Activated CD4-positive, alpha-beta T cell treated with anti-CD3 and anti-CD28 coated beads for 4 hours (primary cell): Measurements from ENCODE around the gene DMRT2.

ENCODE experiments used
- DNase-seq, 2 donors: peaks; one replicate each; pipeline ENCODE4 v3.0.0-alpha.2; 2020

Gene DMRT2

DNA sequence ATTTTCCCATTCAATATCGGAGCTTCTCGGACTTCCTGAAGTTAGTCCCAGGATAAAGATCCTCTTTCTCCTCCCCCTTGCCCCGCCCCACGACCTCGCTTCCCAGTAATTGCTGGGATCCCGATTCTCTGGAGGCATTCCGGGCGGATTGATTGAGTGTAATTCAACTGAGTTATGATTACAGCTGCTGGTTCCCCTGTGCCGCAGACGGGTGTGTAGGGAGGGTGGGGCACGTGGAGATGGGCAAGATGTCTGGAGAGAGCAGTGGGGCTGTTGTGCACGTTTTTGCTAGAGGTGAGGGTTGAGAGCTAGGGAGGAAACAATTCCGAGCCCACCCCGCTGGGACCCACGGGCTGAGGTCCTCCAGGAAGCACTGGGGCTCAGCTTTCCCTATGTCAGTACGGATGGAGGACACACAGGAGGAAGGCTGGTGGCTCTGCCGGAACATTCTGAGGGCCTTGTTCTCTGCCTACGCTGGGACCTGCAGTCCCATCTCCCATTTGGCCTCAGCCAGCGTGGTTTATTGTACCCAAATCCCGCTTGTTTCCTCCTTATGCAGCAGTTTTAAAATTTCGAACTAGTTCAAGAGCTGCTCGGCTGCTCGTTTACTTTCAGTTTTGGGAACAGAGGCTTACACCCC, 2.4 kb upstream of the DMRT2 start:
- DNase-seq: no peak

DNA sequence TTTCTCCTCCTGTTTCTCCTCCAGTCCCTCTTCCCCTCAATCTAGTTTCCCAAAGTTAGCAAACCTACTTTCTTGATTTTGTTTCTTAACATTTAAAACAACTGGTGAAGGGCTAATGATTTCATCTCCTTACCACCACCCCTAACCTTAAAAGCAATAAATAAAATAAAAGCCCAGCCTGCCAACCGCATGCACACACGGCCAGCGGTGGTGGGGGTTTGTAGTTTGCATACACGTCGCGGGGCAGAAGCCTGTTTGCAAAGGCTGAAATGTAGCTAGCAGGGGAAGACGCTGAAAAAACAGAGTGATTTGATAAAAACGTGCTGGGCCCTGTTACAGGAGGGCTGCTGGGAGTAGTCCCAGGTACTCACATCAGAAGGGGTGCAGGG, 1.9 kb upstream of the DMRT2 start:
- no peak for DNase-seq

DNA sequence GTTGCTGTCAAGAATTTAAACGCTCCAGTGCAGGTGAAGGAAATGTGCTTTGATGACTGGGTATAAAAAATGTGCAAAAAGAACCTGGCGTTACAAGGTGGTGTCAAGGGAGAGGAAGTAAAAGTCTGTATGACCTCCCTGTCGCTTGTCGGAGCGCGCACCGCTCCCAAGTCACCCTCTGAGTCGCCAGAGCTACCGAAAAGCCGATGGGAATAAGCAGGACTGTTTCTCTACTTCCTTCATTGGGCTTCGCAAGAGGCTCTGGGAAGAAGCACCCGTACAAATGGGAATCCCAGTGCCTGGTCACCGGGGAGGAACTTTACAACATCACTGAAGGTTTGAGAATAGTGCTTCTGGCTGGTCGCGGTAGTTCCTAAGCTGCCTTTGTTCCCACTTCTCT, 1.3 kb upstream of the DMRT2 start:
- DNase-seq: no peak

- DNase-seq: no peak
Observed at GRCh38 chr9:1049641-1050040, 516 bp upstream of the DMRT2 start.

DNA sequence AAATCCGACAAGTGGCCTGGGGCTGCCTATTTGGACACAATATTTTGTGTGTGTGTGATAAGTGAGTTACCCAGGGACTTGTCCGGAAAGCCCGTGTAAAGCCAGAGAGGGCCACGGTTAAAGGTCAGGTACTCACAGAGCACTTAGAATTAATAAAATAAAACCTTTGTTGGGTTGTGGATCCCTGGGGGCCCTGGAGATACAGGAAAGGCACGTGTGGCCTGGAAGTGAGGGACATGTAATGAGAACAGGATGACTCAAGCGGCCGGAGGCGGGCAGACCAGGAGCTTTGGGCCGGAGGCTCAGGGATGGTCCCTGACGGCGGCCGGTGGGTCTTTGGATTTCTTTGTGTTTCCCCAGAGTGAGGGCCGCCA, 1.0 kb downstream of the DMRT2 start:
- no peak for DNase-seq

DNA sequence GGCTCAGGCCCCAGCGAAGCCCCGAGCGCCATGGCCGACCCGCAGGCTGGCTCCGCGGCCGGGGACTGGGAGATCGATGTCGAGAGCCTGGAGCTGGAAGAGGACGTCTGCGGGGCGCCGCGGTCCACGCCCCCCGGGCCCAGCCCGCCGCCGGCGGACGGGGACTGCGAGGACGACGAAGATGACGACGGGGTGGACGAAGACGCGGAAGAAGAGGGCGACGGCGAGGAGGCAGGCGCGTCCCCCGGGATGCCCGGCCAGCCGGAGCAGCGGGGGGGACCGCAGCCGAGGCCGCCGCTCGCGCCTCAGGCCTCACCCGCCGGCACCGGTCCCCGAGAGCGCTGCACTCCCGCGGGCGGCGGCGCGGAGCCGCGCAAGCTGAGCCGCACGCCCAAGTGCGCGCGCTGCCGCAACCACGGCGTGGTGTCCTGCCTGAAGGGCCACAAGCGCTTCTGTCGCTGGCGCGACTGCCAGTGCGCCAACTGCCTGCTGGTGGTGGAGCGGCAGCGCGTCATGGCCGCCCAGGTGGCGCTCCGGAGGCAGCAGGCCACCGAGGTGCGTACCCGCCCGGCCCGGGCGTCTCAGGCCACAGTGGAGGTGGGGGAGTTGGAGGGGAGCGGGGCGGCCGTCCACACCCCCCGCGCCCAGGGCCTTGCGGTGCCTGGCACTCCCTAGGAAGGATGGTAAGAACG, 1.6 kb downstream of the DMRT2 start:
- no peak for DNase-seq

GRCh38 chr9:1052365-1053281, 2.5 kb downstream of the DMRT2 start:
- DNase-seq: no peak

DNA sequence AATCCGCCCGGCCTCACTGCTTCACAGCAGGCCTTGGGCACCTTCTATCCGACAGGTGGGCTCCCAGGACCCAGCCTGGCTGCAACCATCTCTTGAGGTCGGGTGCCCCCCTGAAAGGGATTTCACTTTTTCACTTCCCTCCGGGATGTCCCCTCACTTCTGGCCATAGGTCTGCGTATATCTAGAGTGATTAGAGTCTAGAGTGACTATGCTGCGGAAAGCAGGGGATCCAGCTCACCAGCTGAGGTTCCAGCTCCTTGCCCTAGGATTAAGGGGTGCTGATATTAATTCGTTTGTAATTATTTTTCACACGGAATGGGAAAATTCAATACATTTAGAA, 3.1 kb downstream of the DMRT2 start:
- DNase-seq: no peak

- no peak for DNase-seq
Observed at GRCh38 chr9:1053986-1054425, 3.8 kb downstream of the DMRT2 start.

DNA sequence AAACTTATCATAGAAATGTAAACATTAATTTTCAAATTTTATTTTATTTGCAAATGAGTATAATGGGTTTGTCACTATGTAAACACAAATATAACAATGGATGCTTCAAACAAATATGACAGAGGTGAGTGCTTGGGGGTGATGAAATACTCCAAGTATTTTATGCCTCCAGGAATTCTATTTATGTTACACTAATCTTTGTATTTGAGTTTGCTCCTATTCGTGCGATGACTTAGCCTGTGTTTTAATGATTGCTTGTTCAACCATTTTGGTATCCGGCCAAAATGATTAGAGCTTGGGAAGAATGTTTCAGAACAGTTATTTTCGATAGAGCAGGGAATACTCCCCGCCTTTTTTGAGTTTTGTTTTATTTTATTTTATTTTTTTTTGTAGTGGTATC, 5.0 kb downstream of the DMRT2 start:
- DNase-seq: no peak

GRCh38 chr9:1057910-1058309, 7.8 kb downstream of the DMRT2 start:
- no peak for DNase-seq

DNA sequence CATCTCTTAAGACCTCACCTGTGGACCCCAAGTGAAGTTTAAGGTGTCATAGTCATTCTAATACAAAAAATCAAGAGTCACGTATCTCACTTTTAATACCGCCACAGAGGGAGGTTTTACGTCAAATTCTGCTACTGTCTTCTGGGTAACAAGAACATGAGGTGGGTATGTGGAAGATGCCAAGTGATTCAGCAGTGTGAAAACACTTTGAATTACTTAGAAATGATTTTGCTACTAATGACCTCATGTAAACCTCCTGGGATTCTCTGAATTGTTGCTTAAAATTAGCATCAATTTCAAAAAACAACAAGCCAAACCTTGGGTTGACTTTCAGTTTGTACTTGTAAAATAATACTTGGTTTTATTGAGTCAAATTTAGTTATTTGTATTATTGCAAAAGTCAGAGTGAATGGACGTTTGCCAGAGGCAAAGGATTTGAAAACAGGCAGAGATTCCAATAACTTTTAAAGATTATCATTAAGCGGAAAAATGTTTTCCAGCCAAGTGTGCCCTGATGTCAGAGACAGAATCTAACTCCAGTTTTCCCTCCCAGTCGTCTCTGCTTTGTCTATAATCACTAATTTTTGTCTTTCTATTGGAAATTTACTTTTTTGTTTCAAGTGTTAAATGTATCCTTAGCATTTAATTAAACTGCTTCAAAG, 8.8 kb downstream of the DMRT2 start:
- DNase-seq: no peak

DNA sequence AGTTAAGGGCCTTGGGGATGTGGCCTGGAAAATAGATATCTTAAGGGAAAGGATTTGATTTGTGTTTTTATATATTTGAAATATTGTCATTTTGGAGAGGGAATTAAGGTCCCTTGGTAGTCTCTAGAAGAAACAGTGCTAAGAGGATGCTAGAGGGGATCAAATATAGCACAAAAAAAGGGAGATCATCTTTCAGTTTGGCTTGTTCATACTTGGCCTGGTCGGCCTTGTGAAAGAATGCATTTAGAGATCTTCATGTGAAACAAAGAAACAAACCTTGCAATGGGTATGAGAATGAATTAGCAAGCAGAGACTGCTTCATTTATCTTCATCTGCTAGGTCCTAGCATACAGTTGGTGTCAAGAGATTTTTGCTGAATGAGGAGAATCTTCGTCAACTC, 15.0 kb downstream of the DMRT2 start:
- no peak for DNase-seq

- no peak for DNase-seq
Observed at GRCh38 chr9:1070692-1071091, 20.5 kb downstream of the DMRT2 start.

GRCh38 chr9:1071730-1072129, 21.6 kb downstream of the DMRT2 start:
- no peak for DNase-seq

DNA sequence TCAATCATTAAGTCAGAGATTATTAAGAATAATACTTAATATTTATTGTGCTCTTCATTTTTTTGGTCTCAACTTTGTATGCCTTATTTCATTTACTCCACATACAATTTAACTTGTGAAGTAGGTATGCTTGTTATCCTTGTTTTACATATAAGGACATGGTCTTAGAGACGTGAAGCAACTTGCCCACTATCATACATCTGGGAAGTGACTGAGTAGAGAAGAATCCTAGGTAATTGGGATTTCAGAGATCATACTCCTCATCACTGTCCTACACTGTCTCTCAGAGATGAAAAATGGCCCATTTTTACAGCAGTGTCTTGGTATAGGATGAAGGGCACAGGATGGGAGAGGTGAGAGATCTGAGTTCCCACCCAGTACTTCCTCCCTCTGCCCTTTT, 23.3 kb downstream of the DMRT2 start:
- no peak for DNase-seq

DNA sequence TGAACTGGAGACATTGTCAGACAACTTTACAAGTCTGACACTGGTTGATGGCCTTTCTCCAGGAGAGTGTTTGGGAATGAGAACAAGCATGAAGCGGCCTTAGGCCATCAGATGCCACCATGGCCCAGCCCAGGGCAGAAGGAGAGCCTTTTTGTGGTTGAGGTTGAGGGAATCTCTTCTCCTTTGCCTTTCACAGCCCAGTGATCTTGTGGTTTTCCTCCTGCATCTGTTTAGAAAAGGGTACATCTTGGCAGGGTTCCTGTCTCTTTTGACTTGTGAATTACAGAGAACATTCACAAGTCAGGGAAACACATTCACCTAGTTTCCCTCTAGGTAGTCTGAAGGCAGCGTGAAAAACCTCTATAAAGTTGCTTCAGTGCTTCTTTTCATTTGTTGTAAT, 27.5 kb downstream of the DMRT2 start:
- no peak for DNase-seq

DNA sequence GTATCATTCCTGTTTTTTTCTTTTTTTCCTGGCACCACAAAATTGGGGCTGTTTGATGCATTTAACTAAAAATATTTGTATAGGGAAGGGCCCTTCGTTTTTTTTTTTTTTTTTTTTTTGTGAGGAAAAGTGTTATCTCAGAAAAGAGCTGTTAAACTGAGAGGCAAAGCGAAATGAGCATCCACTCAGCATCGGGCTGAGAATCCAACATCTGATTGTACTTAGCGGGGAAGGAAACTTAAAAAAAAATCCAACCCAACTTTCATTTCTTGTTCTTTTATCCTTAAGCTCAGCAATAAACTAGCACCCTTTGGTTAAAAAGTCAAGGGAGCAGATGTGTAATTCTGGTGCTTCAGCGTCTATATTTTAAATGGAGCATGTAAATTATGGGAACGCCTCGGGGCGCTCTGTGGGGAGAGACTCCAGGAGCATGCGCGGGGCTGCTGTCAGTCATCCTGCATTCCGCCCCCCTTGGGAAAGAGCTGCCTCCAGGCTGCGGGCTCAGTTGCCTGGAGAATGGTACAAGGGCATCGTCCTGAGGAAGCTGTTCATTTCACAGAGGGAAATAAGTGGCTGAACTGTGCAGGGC, 33.3 kb downstream of the DMRT2 start:
- no peak for DNase-seq

DNA sequence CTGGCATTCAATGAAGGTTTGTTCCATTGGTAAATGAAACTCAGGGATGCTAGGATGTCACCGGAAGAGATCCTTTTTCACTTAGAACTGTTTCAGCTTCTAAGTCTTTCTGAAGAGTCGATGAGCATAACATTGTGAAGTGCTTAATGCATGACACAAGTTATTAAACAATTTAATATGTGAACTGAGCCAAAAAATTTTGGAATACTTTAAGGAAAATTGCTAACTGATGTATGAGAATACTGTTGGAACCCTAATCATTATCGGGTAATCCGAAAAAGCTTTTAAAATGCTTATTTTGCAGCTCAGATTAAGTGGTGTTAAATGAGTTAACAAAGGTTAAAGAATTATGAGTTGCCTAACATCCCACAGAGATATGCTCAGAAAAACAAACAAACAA, 34.9 kb downstream of the DMRT2 start:
- no peak for DNase-seq

DNA sequence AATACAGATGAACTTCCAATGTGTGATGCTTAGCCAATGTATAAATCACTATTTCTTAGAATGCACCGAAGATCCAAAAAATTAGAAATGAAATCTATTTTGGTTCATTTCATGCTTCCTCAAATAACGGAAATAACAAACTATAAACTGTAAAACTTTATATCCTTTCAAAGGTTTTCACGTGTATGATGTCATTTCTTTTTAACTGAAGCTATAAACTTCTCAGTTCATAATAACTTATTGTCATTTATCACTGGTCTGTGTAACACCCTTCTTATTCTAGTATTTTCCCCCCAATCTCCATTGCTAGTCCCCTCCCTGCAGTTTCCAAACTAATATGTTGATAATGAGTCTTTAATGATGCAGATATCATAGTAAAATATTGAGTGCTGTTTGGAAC, 36.4 kb downstream of the DMRT2 start:
- no peak for DNase-seq

DNA sequence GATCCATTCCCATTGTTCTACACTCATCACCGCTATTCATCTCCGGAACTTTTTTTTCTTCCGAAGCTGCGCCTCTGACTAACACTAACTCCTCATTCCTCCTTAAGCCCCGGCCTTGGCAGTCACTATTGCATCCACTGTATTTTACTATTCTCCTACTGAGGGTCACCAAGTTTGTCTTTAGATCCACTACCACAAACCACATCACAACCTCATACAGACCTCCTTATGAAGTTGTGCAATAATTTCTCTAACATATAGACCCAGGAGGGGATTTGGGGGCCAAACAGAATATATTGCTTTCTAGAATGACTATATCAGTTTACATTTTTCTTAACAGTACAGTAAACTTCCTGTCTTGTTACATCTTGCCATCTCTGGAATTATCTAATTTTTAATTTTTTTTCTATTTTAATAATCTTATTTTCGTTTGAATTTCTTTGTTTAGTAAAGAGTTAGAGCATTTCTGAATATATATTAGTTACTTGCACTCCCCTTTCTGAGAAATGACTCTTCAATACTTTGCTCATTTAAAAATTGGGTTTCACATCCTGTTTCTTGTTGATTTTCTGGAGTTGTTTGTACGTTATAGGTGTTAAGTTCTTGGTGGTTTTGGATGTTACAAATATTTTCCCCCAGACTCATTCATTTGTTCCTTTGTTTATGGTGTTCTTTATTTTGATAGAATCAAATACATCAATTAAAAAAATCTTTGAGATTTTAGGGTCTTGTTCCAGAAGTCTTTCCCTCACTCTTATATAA, 37.1 kb downstream of the DMRT2 start:
- DNase-seq: no peak

- no peak for DNase-seq
Observed at GRCh38 chr9:1094749-1095148, 44.6 kb downstream of the DMRT2 start.
